Stimulated activated CD4-positive, alpha-beta T cell treated with anti-CD3 and anti-CD28 coated beads, Interleukin-1b, Interleukin-23, amount 100 ng/mL, for 4 hours (primary cell): Measurements from ENCODE around the gene GMDS.

ENCODE experiments used
- DNase-seq, 2 donors: peaks; one replicate each; pipeline ENCODE4 v3.0.0-alpha.2; 2020; ENCODE audit warnings: low read depth in 2 of 2

Gene GMDS

GRCh38 chr6:2240961-2241360 is 4.4 kb downstream of the GMDS start:
- no peak for DNase-seq

DNA sequence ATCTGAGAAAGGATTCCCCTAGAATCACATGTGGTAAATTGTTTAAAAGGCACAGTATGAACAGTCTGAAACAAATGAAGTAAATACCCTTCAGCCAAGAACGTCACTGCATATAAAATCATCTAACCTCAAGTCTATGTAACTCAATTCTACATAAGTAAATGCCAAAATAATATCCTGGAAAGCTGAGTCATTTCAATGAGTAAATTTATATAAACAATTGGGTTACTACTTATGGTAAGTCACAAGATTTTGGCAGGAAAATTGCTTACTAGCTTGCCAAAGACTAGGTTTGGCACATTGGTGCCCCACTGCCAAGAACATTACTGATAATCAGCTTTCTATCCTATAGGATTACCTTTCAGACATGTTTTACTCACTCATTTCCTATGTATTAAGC is 8.4 kb downstream of the GMDS start:
- no peak for DNase-seq

DNA sequence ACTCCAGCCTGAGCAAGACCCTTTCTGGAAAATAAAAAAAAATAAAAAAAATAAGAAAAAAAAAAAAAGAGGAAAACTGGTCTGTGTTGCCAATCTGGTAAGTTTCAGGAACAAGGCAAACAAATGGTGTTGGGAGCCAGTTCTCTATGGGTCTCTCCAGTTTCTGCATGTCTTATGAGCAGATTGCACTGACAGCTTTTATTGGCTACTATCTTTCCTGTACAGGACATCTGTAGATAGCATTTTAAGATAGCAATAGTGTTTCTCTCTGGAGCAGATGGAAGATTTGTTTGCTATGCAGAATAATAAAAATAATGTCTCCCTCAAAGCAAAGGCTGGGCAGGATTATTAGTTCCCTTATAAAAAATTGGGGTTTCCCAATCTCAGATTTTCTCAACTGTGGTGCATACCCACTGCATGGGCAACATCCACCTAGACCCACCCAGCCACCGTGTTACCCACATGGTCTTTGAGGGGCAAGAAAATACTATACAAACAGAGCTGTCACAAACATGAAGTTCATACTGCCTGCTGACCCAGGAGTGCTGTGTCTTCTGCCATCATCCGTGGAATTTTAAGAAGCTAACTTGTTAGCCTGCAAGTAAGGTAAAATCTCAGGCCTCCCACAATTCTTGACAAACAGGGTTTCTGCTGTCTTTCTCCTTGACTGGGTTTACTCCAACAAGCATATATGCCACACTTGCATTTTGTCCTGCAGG is 9.5 kb downstream of the GMDS start:
- DNase-seq, result no peak

DNA sequence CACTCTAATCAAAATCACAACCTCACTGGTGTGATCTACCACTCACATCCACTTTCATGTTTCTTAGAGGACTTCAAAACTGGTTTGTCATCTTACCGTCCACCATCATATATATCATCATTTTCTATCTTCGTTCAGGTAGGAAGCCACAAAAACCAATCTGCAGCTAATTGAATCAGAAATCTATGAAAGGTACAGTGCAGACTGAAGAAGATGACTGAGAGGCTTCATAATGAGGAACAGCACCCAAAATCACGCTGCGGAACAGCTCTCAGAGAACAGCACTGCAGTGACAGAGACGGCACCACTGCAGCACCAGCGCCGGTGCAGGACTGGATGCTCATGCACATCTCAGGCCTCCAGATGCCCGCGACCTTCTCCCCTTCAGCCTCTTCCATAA is 13.0 kb downstream of the GMDS start:
- DNase-seq, result no peak

DNA sequence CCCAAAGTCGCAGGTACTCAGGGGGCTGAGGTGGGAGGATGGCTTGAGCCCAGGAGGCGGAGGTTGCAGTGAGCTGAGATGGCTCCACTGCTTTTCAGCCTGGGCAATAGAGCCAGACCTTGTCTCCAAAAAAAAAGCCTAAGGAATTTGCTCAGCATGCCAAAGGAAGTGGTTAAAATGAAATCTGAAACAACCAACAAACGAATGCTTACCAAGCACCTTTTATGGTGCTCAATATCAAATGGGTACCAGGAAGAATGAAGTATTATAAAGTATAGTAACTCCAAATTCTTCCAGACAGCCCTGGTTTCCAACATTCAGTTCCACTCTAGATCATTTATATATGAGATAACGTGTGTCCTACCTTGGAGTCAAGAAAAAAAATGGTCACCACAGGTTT is 14.0 kb downstream of the GMDS start:
- DNase-seq, result no peak

DNA sequence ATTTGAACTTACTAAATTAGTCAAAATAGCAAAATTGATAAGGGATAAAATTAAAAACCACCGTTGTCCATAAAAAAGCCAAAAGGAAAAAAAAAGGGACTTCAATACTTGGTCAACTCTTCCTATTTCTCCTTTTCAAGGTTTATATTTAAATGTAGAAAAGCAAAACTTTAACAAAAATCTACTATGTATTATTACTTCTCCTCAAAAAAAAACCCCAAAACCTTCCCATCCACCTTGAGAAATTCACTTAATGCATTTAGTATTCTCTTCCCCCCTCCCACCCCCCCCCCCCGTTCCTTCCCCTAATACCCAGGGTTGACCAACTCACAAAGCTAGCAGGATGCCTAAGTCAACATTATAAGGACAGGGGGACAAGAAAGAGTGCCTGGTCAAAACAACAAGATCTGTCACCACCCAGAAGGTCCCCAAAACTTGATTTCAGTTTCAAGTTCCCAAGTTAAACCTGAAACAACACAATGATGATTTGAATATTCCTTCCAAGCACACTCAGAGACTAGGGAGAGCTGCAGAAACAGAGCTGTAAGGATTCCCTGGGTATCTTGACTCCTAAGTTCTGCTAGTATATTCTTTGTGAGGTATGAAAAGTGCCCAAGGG is 14.6 kb downstream of the GMDS start:
- DNase-seq, result no peak

DNA sequence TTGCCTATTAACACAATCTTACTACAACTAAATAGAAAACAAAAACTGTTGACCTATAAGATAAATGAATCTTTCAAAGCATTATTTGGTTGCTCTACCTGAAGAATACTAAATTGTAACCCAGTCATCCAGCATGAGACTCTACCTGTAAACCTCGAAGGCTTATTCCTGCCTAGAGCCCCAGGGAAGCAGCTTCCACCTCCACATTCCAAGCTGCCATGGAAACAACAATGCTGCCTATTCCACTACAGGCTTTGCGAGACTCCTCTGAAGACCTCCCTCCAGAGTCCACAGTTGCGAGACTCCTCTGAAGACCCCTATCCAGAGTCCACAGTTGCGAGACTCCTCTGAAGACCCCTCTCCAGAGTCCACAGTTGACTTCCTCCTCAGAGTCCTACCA is 15.7 kb downstream of the GMDS start:
- no peak for DNase-seq

- no peak for DNase-seq
Observed at GRCh38 chr6:2229039-2229438, 16.4 kb downstream of the GMDS start.

- no peak for DNase-seq
Observed at GRCh38 chr6:2228392-2228791, 17.0 kb downstream of the GMDS start.

DNA sequence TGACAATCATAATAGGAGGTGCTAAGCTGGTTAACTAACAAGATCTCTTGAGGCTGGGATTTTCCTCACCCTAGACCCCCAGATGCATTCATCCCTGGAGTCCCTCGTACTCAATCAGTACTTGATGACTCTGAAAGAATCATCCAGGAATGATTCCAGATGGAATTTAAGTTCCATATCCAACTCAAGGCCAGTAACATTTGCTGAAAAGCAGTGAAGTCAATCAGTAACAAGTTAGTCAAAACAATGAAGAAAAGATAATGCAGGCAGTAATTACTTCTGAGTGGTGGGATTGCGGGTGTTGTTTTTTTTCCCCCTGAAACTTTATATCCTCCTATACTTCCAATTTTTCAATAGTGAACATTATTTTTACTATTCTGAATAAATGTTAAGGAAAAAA is 18.6 kb downstream of the GMDS start:
- DNase-seq, result no peak

- no peak for DNase-seq
Observed at GRCh38 chr6:2225422-2226392, 19.7 kb downstream of the GMDS start.

GRCh38 chr6:2224847-2225382 is 20.5 kb downstream of the GMDS start:
- no peak for DNase-seq

DNA sequence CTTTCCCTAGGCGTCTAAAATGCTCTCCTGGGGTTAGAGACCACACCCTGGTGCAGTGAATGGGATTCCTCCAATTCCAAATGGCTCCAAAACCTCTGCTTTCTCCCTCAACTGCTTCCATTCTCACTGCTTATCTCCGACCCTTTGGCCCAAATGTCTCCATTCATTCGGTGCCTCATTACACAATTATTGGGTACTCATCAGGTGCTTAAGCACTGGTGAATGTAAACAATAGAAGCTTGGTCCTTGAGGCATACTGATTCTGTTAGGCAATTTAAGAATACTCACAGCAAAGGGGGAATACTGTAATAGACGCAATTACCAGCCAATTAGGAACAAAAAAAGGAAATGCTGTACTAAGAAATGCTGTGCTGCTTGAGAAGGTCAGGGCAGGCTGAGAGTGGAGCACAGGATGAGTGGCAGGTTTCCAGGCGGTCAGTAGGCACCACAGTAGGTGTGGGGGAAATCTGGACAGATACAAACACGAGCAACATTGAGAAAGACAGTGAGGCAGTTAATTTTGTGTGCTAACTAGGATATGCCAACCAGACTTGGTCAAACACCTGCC is 23.0 kb downstream of the GMDS start:
- no peak for DNase-seq

- no peak for DNase-seq
Observed at GRCh38 chr6:2221726-2222274, 23.6 kb downstream of the GMDS start.

- DNase-seq, result no peak
Observed at GRCh38 chr6:2220154-2220553, 25.3 kb downstream of the GMDS start.

DNA sequence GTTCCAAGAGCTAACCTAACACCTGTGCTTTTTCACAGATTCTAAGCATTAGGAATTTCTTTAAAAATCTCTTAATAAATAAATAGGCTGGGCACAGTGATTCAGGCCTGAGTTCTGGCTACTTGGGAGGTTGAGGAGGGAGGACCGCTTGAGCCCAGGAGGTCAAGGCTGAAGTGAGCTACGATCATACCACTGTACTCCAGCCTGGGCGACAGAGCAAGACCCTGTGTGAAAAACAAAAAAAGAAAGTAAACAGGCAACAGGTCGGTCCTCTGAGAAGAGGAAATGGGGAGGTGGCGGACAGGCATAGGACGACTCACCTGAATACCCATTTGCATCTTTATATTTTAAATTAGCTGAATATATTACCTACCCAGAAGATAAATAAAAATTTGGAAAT is 26.5 kb downstream of the GMDS start:
- DNase-seq, result no peak

DNA sequence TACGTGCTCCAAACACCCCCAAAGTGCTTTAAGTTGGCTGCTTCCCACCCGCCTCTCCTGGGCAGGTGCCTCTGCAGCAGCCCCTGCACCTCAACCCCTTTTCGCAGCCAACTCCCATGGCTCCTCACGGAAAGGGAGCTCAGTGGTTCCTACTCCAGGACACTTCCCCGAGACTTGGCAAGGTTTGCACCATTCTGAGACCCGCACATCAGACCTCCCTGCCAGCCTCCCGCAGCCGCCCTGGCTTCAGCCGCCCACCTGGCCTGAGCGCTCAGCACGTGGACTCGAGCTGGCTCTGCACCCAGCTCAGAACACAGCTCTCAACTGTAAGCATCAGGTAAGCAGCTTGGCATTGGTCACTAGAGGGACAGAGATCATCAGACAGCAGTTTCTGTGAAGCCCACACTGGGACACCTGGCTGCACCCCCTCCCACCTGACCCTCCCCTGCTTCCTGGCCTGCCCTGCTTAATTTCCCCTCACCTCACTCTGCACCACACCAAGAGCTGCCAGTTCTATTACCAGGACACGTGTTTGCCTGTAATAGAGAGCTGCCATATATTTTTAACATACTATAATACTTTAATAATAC is 28.5 kb downstream of the GMDS start:
- no peak for DNase-seq

DNA sequence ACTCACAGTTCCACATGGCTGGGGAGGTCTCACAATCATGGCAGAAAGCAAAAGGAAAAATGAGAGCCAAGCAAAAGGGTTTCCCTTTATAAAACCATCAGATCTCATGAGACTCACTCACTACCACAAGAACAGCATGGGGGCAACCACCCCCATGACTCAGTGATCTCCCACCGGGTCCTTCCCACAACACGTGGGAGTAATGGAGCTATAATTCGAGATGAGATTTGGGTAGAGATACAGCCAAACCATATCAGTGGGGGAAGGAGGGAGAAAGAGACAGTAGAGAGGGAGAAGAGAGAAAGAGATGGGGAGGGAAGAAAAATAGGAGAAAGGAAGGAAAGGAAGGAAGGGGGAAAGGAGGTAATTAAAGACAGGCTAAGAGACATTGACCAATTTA is 30.1 kb downstream of the GMDS start:
- no peak for DNase-seq

GRCh38 chr6:2213086-2213485 is 32.3 kb downstream of the GMDS start:
- DNase-seq, result no peak

- peak; percentile 11 to 14 for DNase-seq
Observed at GRCh38 chr6:2209226-2209809, 36.1 kb downstream of the GMDS start.

DNA sequence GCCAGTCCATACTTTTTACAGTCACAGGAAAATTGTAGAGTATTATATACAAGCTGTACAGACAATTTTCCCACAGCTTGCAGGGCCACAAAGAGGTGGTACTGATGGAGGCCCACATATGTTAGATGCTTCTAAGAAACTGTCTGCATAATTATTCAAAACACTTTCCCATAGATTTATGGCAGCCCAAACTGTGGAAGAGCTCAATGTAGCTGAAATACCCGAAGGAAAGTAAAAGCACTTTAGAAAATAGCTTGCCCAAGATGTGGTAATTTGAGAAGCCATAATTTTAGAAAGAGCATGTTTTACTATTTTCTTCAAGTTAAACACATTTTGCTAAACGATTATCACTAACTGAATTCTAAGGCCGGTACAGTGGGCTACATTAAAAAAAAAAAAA is 36.9 kb downstream of the GMDS start:
- DNase-seq, result no peak
